GM12874 (cell line): ENCODE data around the gene CCDC33.

Experiments
- CTCF ChIP-seq: IDR thresholded peaks from 2 replicates; pipeline ENCODE4 v1.5.1; 2011; ENCODE audit warnings: low read depth, mild to moderate bottlenecking, control low read depth, low read length, moderate library complexity; ENCODE audit not compliant: insufficient read depth

CCDC33 gene

GRCh38 chr15:74233373-74233772 lies 2.8 kb upstream of the CCDC33 start:
- no peak for TF ChIP-seq CTCF

GRCh38 chr15:74233851-74234597 lies 2.1 kb upstream of the CCDC33 start:
- TF ChIP-seq CTCF = no peak

- no peak for TF ChIP-seq CTCF
Measured at GRCh38 chr15:74234598-74234875, 1.6 kb upstream of the CCDC33 start.

GRCh38 chr15:74239051-74239705 lies 3.1 kb downstream of the CCDC33 start:
- TF ChIP-seq CTCF = no peak

- TF ChIP-seq CTCF = no peak
Measured at GRCh38 chr15:74240002-74240568, 4.0 kb downstream of the CCDC33 start.

- no peak for TF ChIP-seq CTCF
Measured at GRCh38 chr15:74240897-74241614, 4.9 kb downstream of the CCDC33 start.

- no peak for TF ChIP-seq CTCF
Measured at GRCh38 chr15:74242441-74243185, 6.5 kb downstream of the CCDC33 start.
